ENCODE results near the gene RALGAPA2.

Gene RALGAPA2

GRCh38 chr20:20462185-20462584 lies 250.3 kb downstream of the RALGAPA2 start:
- no peak for TF ChIP-seq CTCF (IDR thresholded peaks at IDR 0.05; ENCODE audit: low read depth, low read length)
- DNase-seq (ENCODE audit: extremely low read depth, low read depth) = no peak

- no peak for DNase-seq (ENCODE audit: extremely low read depth, low read depth)
- TF ChIP-seq CTCF (IDR thresholded peaks at IDR 0.05; ENCODE audit: low read depth, low read length) = no peak
These were observed 250.9 kb downstream of the RALGAPA2 start for GRCh38 chr20:20461551-20461950.

- no peak for DNase-seq (ENCODE audit: extremely low read depth, low read depth)
- TF ChIP-seq CTCF (IDR thresholded peaks at IDR 0.05; ENCODE audit: low read depth, low read length) = no peak
These were observed 252.7 kb downstream of the RALGAPA2 start for GRCh38 chr20:20459726-20460125.

GRCh38 chr20:20457392-20458126 lies 254.9 kb downstream of the RALGAPA2 start:
- no peak for TF ChIP-seq CTCF (IDR thresholded peaks at IDR 0.05; ENCODE audit: low read depth, low read length)

GRCh38 chr20:20456741-20457140 lies 255.7 kb downstream of the RALGAPA2 start:
- no peak for TF ChIP-seq CTCF (IDR thresholded peaks at IDR 0.05; ENCODE audit: low read depth, low read length)
- DNase-seq (ENCODE audit: extremely low read depth, low read depth) = no peak

More at GRCh38 chr20:20457392-20458126, 254.9 kb downstream of the RALGAPA2 start:
- no peak for DNase-seq (ENCODE audit: extremely low read depth, low read depth)

GRCh38 chr20:20455926-20456325 lies 256.5 kb downstream of the RALGAPA2 start:
- DNase-seq (ENCODE audit: extremely low read depth, low read depth) = no peak
- no peak for TF ChIP-seq CTCF (IDR thresholded peaks at IDR 0.05; ENCODE audit: low read depth, low read length)

- no peak for TF ChIP-seq CTCF (IDR thresholded peaks at IDR 0.05; ENCODE audit: low read depth, low read length)
- no peak for DNase-seq (ENCODE audit: extremely low read depth, low read depth)
These were observed 257.4 kb downstream of the RALGAPA2 start for GRCh38 chr20:20454850-20455627.
